Activated naive CD8-positive, alpha-beta T cell treated with anti-CD3 and anti-CD28 coated beads, Interleukin-2, amount 50 U/mL, for 24 hours (primary cell): Measurements from ENCODE around the gene DUSP23.
A peak's percentile ranks its signal among the peaks of the same experiment; 100 is the strongest.

Experiments used
- ATAC-seq: fragments of 150-1000 bp; cut with Tn5 transposase; one replicate; pipeline ENCODE4 v1.10.0; 2021
- DNase-seq: peaks from one replicate; pipeline ENCODE4 v3.0.0; 2021
- H3K27ac Mint-ChIP-seq: one replicate; pipeline ENCODE4 v1.8.0; 2021; ENCODE audit warnings: mild to moderate bottlenecking, mixed read lengths
- H3K27me3 Mint-ChIP-seq: one replicate; pipeline ENCODE4 v1.8.0; 2021; ENCODE audit warnings: mixed read lengths
- H3K36me3 Mint-ChIP-seq: one replicate; pipeline ENCODE4 v1.8.0; 2021; ENCODE audit warnings: low read depth, mixed read lengths
- H3K4me1 Mint-ChIP-seq: one replicate; pipeline ENCODE4 v1.8.0; 2021; ENCODE audit warnings: mixed read lengths
- H3K4me3 Mint-ChIP-seq: one replicate; pipeline ENCODE4 v1.8.0; 2021; ENCODE audit warnings: mild to moderate bottlenecking, moderate library complexity, mixed read lengths
- H3K9me3 Mint-ChIP-seq: one replicate; pipeline ENCODE4 v1.8.0; 2021; ENCODE audit warnings: mixed read lengths

Gene DUSP23

GRCh38 chr1:159780583-159781582 lies at the start of gene DUSP23:
Gene DUSP23, plus strand, starts transcription at chr1:159780962. Its CDS starts 139 bp downstream, at chr1:159781101.
- peak; percentile 95 for DNase-seq
- no peaks in the 10 kb centered on the region for H3K9me3 Mint-ChIP-seq
- H3K4me1 Mint-ChIP-seq: peaks cover 20% of the 10 kb centered on the region
- peak within 1 kb of the TSS; percentile 80 for H3K4me3 Mint-ChIP-seq
- no peaks in the 10 kb centered on the region for H3K27me3 Mint-ChIP-seq
- no peaks in the 10 kb centered on the region for H3K36me3 Mint-ChIP-seq
- ATAC-seq: peak; percentile 98
- peak within 1 kb of the TSS; percentile 67 for H3K27ac Mint-ChIP-seq

- H3K27me3 Mint-ChIP-seq: peaks cover 6% of the 10 kb centered on the region
- no peaks in the 10 kb centered on the region for H3K9me3 Mint-ChIP-seq
- H3K36me3 Mint-ChIP-seq: no peaks in the 10 kb centered on the region
Measured at GRCh38 chr1:159737238-159737916, 43.4 kb upstream of the DUSP23 start.

GRCh38 chr1:159743651-159744410 lies 36.9 kb upstream of the DUSP23 start:
- Mint-ChIP-seq H3K27ac (no peak overlapping the region), H3K36me3 (no peaks in the 10 kb centered on the region), H3K9me3 (no peaks in the 10 kb centered on the region), H3K4me3 (no peak overlapping the region), H3K4me1 (no peaks in the 10 kb centered on the region), H3K27me3 (peaks cover 4% of the 10 kb centered on the region)
- DNase-seq (no peak), ATAC-seq (no peak)

More at GRCh38 chr1:159737238-159737916, 43.4 kb upstream of the DUSP23 start:
- ATAC-seq: no peak
- no peak overlapping the region for H3K4me3 Mint-ChIP-seq
- no peak overlapping the region for H3K27ac Mint-ChIP-seq
- DNase-seq: no peak
- no peaks in the 10 kb centered on the region for H3K4me1 Mint-ChIP-seq

GRCh38 chr1:159746666-159747065 lies 34.1 kb upstream of the DUSP23 start:
- Mint-ChIP-seq H3K9me3 (no peaks in the 10 kb centered on the region), H3K27ac (no peak overlapping the region), H3K36me3 (no peaks in the 10 kb centered on the region), H3K27me3 (peaks cover 4% of the 10 kb centered on the region), H3K4me3 (no peak overlapping the region), H3K4me1 (no peaks in the 10 kb centered on the region)
- DNase-seq: no peak
- no peak for ATAC-seq

GRCh38 chr1:159748370-159748769 lies 32.4 kb upstream of the DUSP23 start:
- ATAC-seq (no peak), DNase-seq (no peak)
- Mint-ChIP-seq H3K4me1 (no peaks in the 10 kb centered on the region), H3K9me3 (no peaks in the 10 kb centered on the region), H3K27me3 (peaks cover 8% of the 10 kb centered on the region), H3K4me3 (no peak overlapping the region), H3K36me3 (no peaks in the 10 kb centered on the region), H3K27ac (no peak overlapping the region)

- Mint-ChIP-seq H3K4me3 (no peak overlapping the region), H3K27me3 (peaks cover 5% of the 10 kb centered on the region), H3K36me3 (no peaks in the 10 kb centered on the region), H3K9me3 (no peaks in the 10 kb centered on the region), H3K4me1 (no peaks in the 10 kb centered on the region), H3K27ac (no peak overlapping the region)
- ATAC-seq (no peak), DNase-seq (no peak)
Measured at GRCh38 chr1:159749630-159750029, 31.1 kb upstream of the DUSP23 start.

GRCh38 chr1:159750621-159751020 lies 30.1 kb upstream of the DUSP23 start:
- DNase-seq (no peak), ATAC-seq (no peak)
- Mint-ChIP-seq H3K9me3 (no peaks in the 10 kb centered on the region), H3K36me3 (no peaks in the 10 kb centered on the region), H3K27me3 (peaks cover 5% of the 10 kb centered on the region), H3K4me1 (no peaks in the 10 kb centered on the region), H3K27ac (no peak overlapping the region), H3K4me3 (no peak overlapping the region)

- H3K9me3 Mint-ChIP-seq: no peaks in the 10 kb centered on the region
- no peaks in the 10 kb centered on the region for H3K36me3 Mint-ChIP-seq
- peaks cover 5% of the 10 kb centered on the region for H3K27me3 Mint-ChIP-seq
- no peak for DNase-seq
- no peak overlapping the region for H3K4me3 Mint-ChIP-seq
- no peak overlapping the region for H3K27ac Mint-ChIP-seq
- H3K4me1 Mint-ChIP-seq: no peaks in the 10 kb centered on the region
- ATAC-seq: no peak
Measured at GRCh38 chr1:159751031-159751430, 29.7 kb upstream of the DUSP23 start.

- H3K4me3 Mint-ChIP-seq: no peak overlapping the region
- peaks cover 8% of the 10 kb centered on the region for H3K27me3 Mint-ChIP-seq
- H3K4me1 Mint-ChIP-seq: no peaks in the 10 kb centered on the region
- no peak for DNase-seq
- H3K9me3 Mint-ChIP-seq: no peaks in the 10 kb centered on the region
- ATAC-seq: no peak
- no peaks in the 10 kb centered on the region for H3K36me3 Mint-ChIP-seq
- no peak overlapping the region for H3K27ac Mint-ChIP-seq
Measured at GRCh38 chr1:159752135-159752580, 28.6 kb upstream of the DUSP23 start.

GRCh38 chr1:159753386-159753785 lies 27.4 kb upstream of the DUSP23 start:
- no peak overlapping the region for H3K27ac Mint-ChIP-seq
- no peaks in the 10 kb centered on the region for H3K4me1 Mint-ChIP-seq
- ATAC-seq (no peak), DNase-seq (no peak)
- H3K4me3 Mint-ChIP-seq: no peak overlapping the region
- H3K9me3 Mint-ChIP-seq: no peaks in the 10 kb centered on the region
- peaks cover 8% of the 10 kb centered on the region for H3K27me3 Mint-ChIP-seq
- H3K36me3 Mint-ChIP-seq: no peaks in the 10 kb centered on the region

GRCh38 chr1:159755451-159756007 lies 25.2 kb upstream of the DUSP23 start:
- Mint-ChIP-seq H3K4me3 (no peak overlapping the region), H3K27ac (no peak overlapping the region), H3K36me3 (no peaks in the 10 kb centered on the region), H3K27me3 (peaks cover 8% of the 10 kb centered on the region), H3K9me3 (no peaks in the 10 kb centered on the region), H3K4me1 (no peaks in the 10 kb centered on the region)
- no peak for ATAC-seq
- no peak for DNase-seq

- Mint-ChIP-seq H3K9me3 (no peaks in the 10 kb centered on the region), H3K36me3 (no peaks in the 10 kb centered on the region), H3K4me3 (no peak overlapping the region), H3K4me1 (no peaks in the 10 kb centered on the region), H3K27me3 (peaks cover 10% of the 10 kb centered on the region), H3K27ac (no peak overlapping the region)
- no peak for DNase-seq
- ATAC-seq: no peak
Measured at GRCh38 chr1:159756397-159756796, 24.4 kb upstream of the DUSP23 start.

- Mint-ChIP-seq H3K4me3 (no peak overlapping the region), H3K9me3 (no peaks in the 10 kb centered on the region), H3K27ac (no peak overlapping the region), H3K27me3 (peaks cover 7% of the 10 kb centered on the region), H3K4me1 (no peaks in the 10 kb centered on the region), H3K36me3 (no peaks in the 10 kb centered on the region)
- DNase-seq: no peak
- ATAC-seq: no peak
Measured at GRCh38 chr1:159763686-159764085, 17.1 kb upstream of the DUSP23 start.

GRCh38 chr1:159765806-159766205 lies 15.0 kb upstream of the DUSP23 start:
- Mint-ChIP-seq H3K9me3 (no peaks in the 10 kb centered on the region), H3K36me3 (no peaks in the 10 kb centered on the region), H3K27me3 (peaks cover 7% of the 10 kb centered on the region), H3K4me3 (no peak overlapping the region), H3K4me1 (no peaks in the 10 kb centered on the region), H3K27ac (no peak overlapping the region)
- ATAC-seq: no peak
- no peak for DNase-seq
